Measurements from ENCODE around the gene AGBL1. TPM values are rescaled to one million over a fixed set of nuclear protein-coding genes. Genes with fewer than 3 reads are reported as not detected.
A peak's percentile ranks its signal among the peaks of the same experiment; 100 is the strongest.

The AGBL1 gene
- total RNA-seq, 1 donor from 2014 or later = 5.5 TPM

GRCh38 chr15:86087808-86088207, 8.1 kb downstream of the AGBL1 start:
- Histone ChIP-seq H3K4me3 (no peak overlapping the region), H3K4me1 (peaks cover 41% of the 10 kb centered on the region), H2AFZ (replicated peaks) (no peak overlapping the region), H3K27me3 (no peaks in the 10 kb centered on the region), H3K4me2 (peak overlapping the region; percentile 14), H3K79me2 (ENCODE audit: low read depth) (no peaks in the 10 kb centered on the region), H3K36me3 (no peaks in the 10 kb centered on the region), H3K9me3 (ENCODE audit: low read depth) (peaks cover 5% of the 10 kb centered on the region), H3F3A (ENCODE audit: low read depth) (peaks cover 37% of the 10 kb centered on the region), H3K9ac (no peak overlapping the region), H3K27ac (no peak overlapping the region), H4K20me1 (ENCODE audit: low read depth) (no peaks in the 10 kb centered on the region)
- Mint-ChIP-seq H3K27me3 (ENCODE audit: insufficient read depth, low read depth) (peaks cover 2% of the 10 kb centered on the region), H3K4me1 (peaks cover 32% of the 10 kb centered on the region), H3K4me3 (no peak overlapping the region), H3K36me3 (no peaks in the 10 kb centered on the region), H3K27ac (no peak overlapping the region), H3K9me3 (no peaks in the 10 kb centered on the region)
- TF ChIP-seq CTCF (IDR thresholded peaks at IDR 0.05) = no peak
- no peak for TF ChIP-seq EZH2phosphoT487 (IDR thresholded peaks at IDR 0.05)
- TF ChIP-seq EZH2 (IDR thresholded peaks at IDR 0.05) = no peak
- DNase-seq (ENCODE audit: low spot score) = no peak

GRCh38 chr15:86089422-86089821, 9.8 kb downstream of the AGBL1 start:
- Histone ChIP-seq H3K9me3 (ENCODE audit: low read depth) (peaks cover 6% of the 10 kb centered on the region), H3K27me3 (no peaks in the 10 kb centered on the region), H3K4me1 (peaks cover 41% of the 10 kb centered on the region), H3K4me2 (peak overlapping the region; percentile 62), H3K4me3 (peak overlapping the region; percentile 28), H3F3A (ENCODE audit: low read depth) (peaks cover 37% of the 10 kb centered on the region), H4K20me1 (ENCODE audit: low read depth) (no peaks in the 10 kb centered on the region), H3K79me2 (ENCODE audit: low read depth) (no peaks in the 10 kb centered on the region), H2AFZ (replicated peaks) (no peak overlapping the region), H3K36me3 (no peaks in the 10 kb centered on the region), H3K9ac (no peak overlapping the region), H3K27ac (peak overlapping the region; percentile 79)
- Mint-ChIP-seq H3K4me1 (peaks cover 32% of the 10 kb centered on the region), H3K4me3 (peak overlapping the region; percentile 12), H3K36me3 (no peaks in the 10 kb centered on the region), H3K9me3 (no peaks in the 10 kb centered on the region), H3K27ac (peak overlapping the region; percentile 65), H3K27me3 (ENCODE audit: insufficient read depth, low read depth) (peaks cover 2% of the 10 kb centered on the region)
- TF ChIP-seq EZH2 (IDR thresholded peaks at IDR 0.05) (no peak), CTCF (IDR thresholded peaks at IDR 0.05) (no peak), EZH2phosphoT487 (IDR thresholded peaks at IDR 0.05) (no peak)
- DNase-seq (ENCODE audit: low spot score) = peak; percentile 86

- Mint-ChIP-seq H3K27ac (no peak overlapping the region), H3K9me3 (peaks cover 11% of the 10 kb centered on the region), H3K4me3 (no peak overlapping the region), H3K4me1 (peaks cover 11% of the 10 kb centered on the region), H3K27me3 (ENCODE audit: insufficient read depth, low read depth) (peaks cover 3% of the 10 kb centered on the region), H3K36me3 (no peaks in the 10 kb centered on the region)
- H3K4me2 ChIP-seq = no peak overlapping the region
- H3K79me2 ChIP-seq (ENCODE audit: low read depth) = no peaks in the 10 kb centered on the region
- DNase-seq (ENCODE audit: low spot score) = no peak
- no peak overlapping the region for H3K27ac ChIP-seq
- no peaks in the 10 kb centered on the region for H3F3A ChIP-seq (ENCODE audit: low read depth)
- no peaks in the 10 kb centered on the region for H3K36me3 ChIP-seq
- no peaks in the 10 kb centered on the region for H4K20me1 ChIP-seq (ENCODE audit: low read depth)
- peaks cover 16% of the 10 kb centered on the region for H3K4me1 ChIP-seq
- no peak overlapping the region for H3K4me3 ChIP-seq
- no peak overlapping the region for H2AFZ ChIP-seq (replicated peaks)
- H3K27me3 ChIP-seq = no peaks in the 10 kb centered on the region
- no peak overlapping the region for H3K9ac ChIP-seq
- no peak for TF ChIP-seq CTCF (IDR thresholded peaks at IDR 0.05)
- no peak for TF ChIP-seq EZH2phosphoT487 (IDR thresholded peaks at IDR 0.05)
- no peak for TF ChIP-seq EZH2 (IDR thresholded peaks at IDR 0.05)
- no peaks in the 10 kb centered on the region for H3K9me3 ChIP-seq (ENCODE audit: low read depth)
These were observed 22.1 kb downstream of the AGBL1 start for GRCh38 chr15:86101818-86102217.

Measured in neural progenitor cell (in vitro differentiated cells).